Measurements from ENCODE around the gene GLIS1. TPM values are rescaled to one million over a fixed set of nuclear protein-coding genes. Genes with fewer than 3 reads are reported as not detected.

Gene GLIS1
- total RNA-seq, 1 donor from 2014 or later: not detected

DNA sequence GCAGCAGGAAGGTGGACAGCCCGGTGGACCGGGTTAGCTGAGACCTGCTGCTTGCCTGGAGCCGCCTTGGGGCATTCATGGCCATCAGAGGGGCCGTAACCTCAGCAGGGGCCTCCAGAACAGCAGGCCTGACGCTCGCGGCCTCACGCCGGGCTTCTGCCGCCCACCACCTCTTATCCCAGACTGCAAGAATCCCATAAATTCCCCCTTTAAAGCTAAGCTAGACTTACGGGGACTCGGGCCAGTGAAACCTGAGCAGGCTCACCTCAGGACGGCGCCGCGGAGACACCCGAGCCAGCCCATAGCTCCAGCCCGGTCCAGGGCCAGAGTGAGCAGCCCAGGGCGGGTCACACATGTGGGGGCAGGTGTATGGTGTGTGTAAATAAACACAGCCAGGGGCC is 132.3 kb downstream of the GLIS1 start:
- H3K4me1 Mint-ChIP-seq: no peaks in the 10 kb centered on the region
- H3K4me3 Mint-ChIP-seq: no peak overlapping the region
- DNase-seq: no peak
- H3K9me3 Mint-ChIP-seq: peaks cover 12% of the 10 kb centered on the region
- no peak for ATAC-seq (ENCODE audit: low read depth)
- H3K36me3 Mint-ChIP-seq (ENCODE audit: low read depth): peaks cover 2% of the 10 kb centered on the region
- ChIA-PET CTCF (no interaction called here), POLR2A (no interaction called here)
- TF ChIP-seq, protein P1, sequence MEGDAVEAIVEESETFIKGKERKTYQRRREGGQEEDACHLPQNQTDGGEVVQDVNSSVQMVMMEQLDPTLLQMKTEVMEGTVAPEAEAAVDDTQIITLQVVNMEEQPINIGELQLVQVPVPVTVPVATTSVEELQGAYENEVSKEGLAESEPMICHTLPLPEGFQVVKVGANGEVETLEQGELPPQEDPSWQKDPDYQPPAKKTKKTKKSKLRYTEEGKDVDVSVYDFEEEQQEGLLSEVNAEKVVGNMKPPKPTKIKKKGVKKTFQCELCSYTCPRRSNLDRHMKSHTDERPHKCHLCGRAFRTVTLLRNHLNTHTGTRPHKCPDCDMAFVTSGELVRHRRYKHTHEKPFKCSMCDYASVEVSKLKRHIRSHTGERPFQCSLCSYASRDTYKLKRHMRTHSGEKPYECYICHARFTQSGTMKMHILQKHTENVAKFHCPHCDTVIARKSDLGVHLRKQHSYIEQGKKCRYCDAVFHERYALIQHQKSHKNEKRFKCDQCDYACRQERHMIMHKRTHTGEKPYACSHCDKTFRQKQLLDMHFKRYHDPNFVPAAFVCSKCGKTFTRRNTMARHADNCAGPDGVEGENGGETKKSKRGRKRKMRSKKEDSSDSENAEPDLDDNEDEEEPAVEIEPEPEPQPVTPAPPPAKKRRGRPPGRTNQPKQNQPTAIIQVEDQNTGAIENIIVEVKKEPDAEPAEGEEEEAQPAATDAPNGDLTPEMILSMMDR (IDR thresholded peaks at IDR 0.05): no peak
- intact Hi-C loops (cut with micrococcal nuclease): no loop called here
- H3K27ac Mint-ChIP-seq: no peak overlapping the region
- no peaks in the 10 kb centered on the region for H3K27me3 Mint-ChIP-seq

DNA sequence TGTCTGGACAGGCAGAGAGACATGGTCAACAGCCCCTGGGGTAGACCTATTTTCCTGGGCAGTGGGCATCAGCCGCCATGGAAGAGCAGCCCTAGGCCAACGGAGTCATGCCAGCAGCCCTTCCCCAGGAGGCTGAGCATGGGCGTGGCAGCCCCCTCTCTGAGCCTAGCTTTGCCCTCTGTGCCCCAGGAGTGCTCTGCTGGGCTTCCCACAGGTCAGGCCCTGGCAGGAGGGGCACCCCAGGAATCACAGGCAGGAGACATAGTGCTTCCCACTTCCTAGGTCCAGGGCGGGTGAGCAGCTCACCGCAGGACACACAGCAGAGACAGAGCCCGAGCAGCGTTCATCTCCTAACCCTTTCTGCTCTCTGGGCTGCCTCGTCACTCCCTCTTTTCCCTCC is 132.8 kb downstream of the GLIS1 start:
- intact Hi-C loops (cut with micrococcal nuclease): no loop called here
- TF ChIP-seq, protein P1 (IDR thresholded peaks at IDR 0.05): no peak
- CTCF ChIA-PET: no interaction called here
- peaks cover under 1% of the 10 kb centered on the region for H3K36me3 Mint-ChIP-seq (ENCODE audit: low read depth)
- POLR2A ChIA-PET: no interaction called here
- no peaks in the 10 kb centered on the region for H3K27me3 Mint-ChIP-seq
- DNase-seq (no peak), ATAC-seq (ENCODE audit: low read depth) (no peak)
- no peak overlapping the region for H3K27ac Mint-ChIP-seq
- H3K4me1 Mint-ChIP-seq: no peaks in the 10 kb centered on the region
- H3K4me3 Mint-ChIP-seq: no peak overlapping the region
- peaks cover 7% of the 10 kb centered on the region for H3K9me3 Mint-ChIP-seq

DNA sequence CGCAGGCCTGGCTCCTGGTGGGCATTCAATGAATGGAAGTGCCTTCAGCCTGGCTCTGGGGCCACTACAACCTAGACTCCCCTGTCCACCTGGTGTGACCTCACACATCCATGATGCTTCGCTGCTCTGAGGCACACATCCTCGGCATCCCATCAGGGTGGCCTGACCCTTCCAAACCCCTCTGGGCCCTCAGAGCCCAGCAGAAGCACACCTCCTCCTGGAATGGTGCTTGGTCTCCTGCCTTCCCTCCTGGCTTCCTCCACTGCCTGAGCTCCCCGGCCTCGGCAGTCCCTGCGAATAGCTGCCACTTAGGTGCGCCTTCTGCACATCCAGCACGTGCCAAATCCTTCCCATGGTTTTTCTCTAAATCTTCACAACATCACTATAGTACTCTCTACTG is 133.8 kb downstream of the GLIS1 start:
- Mint-ChIP-seq H3K27me3 (no peaks in the 10 kb centered on the region), H3K36me3 (ENCODE audit: low read depth) (no peaks in the 10 kb centered on the region), H3K27ac (no peak overlapping the region), H3K4me1 (no peaks in the 10 kb centered on the region), H3K9me3 (peaks cover 2% of the 10 kb centered on the region), H3K4me3 (no peak overlapping the region)
- ATAC-seq (ENCODE audit: low read depth) (no peak), DNase-seq (no peak)
- intact Hi-C loops (cut with micrococcal nuclease): no loop called here
- TF ChIP-seq, protein P1 (IDR thresholded peaks at IDR 0.05): no peak
- ChIA-PET CTCF (no interaction called here), POLR2A (no interaction called here)

DNA sequence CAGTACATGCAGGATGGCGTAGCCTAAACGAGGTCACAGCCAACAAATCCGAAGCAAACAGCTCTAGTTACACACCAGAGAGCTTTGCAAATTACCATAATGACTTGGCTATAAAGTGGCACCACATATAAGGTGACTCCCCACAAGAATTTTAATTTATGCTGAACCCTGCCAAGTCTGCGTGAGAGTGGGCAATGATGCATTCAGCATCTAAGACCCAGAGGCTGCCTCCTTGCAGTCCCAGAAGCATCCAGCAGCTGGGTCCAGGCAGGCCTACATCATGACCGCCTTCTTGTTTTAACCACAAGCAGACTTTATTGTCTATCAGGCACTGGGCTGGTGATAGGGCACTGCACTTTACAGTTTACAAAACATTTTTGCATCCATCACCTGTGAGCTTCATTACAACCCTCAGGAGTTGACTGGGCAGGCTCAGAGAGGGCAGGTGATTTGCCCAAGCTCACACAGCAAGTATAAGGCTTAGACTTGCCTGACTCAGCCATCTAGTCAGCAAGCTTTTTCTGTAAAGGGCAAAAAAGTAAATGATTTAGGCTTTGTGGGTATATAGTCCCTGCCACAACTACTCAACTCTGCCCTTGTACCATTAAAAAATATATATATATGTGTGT is 134.6 kb downstream of the GLIS1 start:
- peaks cover under 1% of the 10 kb centered on the region for H3K9me3 Mint-ChIP-seq
- no peak overlapping the region for H3K4me3 Mint-ChIP-seq
- ChIA-PET POLR2A (no interaction called here), CTCF (no interaction called here)
- no peaks in the 10 kb centered on the region for H3K27me3 Mint-ChIP-seq
- DNase-seq (no peak), ATAC-seq (ENCODE audit: low read depth) (no peak)
- TF ChIP-seq, protein P1 (IDR thresholded peaks at IDR 0.05): no peak
- intact Hi-C loops (cut with micrococcal nuclease): no loop called here
- H3K27ac Mint-ChIP-seq: no peak overlapping the region
- no peaks in the 10 kb centered on the region for H3K36me3 Mint-ChIP-seq (ENCODE audit: low read depth)
- H3K4me1 Mint-ChIP-seq: no peaks in the 10 kb centered on the region

DNA sequence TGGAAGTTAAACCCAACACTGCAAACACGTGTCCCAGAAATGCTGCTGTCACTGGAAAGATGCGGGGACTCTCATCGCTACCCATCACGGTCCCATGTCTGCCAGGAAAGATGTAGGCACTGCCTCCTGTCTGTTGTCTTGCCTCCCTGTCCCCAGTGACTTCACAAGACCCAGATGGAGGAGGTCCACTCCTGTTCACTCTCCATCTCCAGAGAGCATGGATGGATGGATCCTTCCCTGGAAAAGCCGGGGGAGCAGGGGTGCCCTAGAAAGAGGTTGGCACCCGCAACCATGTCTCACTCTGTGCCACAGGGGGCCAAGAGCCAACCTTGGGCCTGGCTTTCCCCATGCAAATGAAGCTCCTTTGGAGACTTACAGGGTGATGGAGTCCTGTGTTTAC is 135.5 kb downstream of the GLIS1 start:
- intact Hi-C loops (cut with micrococcal nuclease): no loop called here
- no peak for ATAC-seq (ENCODE audit: low read depth)
- Mint-ChIP-seq H3K4me1 (no peaks in the 10 kb centered on the region), H3K36me3 (ENCODE audit: low read depth) (no peaks in the 10 kb centered on the region), H3K4me3 (no peak overlapping the region), H3K27ac (no peak overlapping the region), H3K9me3 (no peaks in the 10 kb centered on the region), H3K27me3 (no peaks in the 10 kb centered on the region)
- no peak for DNase-seq
- TF ChIP-seq, protein P1 (IDR thresholded peaks at IDR 0.05): no peak
- CTCF ChIA-PET: no interaction called here
- POLR2A ChIA-PET: no interaction called here
